KOPT-K1 (cell line): ENCODE results near the gene CCM2.

Experiments
- H3K27ac ChIP-seq: fragments of 200-600 bp; sonication (generic); 2 replicates; pipeline ENCODE4 v1.5.1; 2016; ENCODE audit warnings: antibody characterized with exemption, mild to moderate bottlenecking, low read depth, low read length; ENCODE audit not compliant: poor library complexity, severe bottlenecking
- H3K36me3 ChIP-seq: fragments of 200-600 bp; sonication (generic); 2 replicates; pipeline ENCODE4 v1.5.1; 2017; ENCODE audit warnings: antibody characterized with exemption, mild to moderate bottlenecking, low read length, moderate library complexity; ENCODE audit not compliant: insufficient read depth
- H3K9me3 ChIP-seq: fragments of 200-600 bp; sonication (generic); 2 replicates; pipeline ENCODE4 v1.5.1; 2017; ENCODE audit warnings: antibody characterized with exemption, low read length, mild to moderate bottlenecking; ENCODE audit not compliant: insufficient read depth, poor library complexity, severe bottlenecking

CCM2 gene

DNA sequence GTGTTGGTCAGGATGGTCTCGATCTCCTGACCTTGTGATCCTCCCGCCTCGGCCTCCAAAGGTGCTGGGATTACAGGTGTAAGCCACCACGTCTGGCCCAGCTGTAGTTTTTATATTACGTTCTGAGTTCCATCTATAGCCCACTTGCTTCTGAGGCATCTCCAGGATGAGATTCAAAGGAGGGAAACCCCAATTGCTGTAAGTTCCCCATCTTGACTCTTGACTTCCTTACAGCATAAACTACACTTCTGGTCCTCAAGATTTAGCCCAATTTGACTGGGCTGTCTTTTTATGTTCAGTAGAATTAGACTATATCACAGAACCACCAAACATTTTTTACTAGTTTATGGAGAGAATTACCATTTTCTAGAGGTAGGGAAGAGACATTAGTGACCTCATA is 44.3 kb downstream of the CCM2 start:
- peaks cover 99% of the 10 kb centered on the region for H3K36me3 ChIP-seq
- H3K27ac ChIP-seq: no peak overlapping the region
- no peaks in the 10 kb centered on the region for H3K9me3 ChIP-seq

DNA sequence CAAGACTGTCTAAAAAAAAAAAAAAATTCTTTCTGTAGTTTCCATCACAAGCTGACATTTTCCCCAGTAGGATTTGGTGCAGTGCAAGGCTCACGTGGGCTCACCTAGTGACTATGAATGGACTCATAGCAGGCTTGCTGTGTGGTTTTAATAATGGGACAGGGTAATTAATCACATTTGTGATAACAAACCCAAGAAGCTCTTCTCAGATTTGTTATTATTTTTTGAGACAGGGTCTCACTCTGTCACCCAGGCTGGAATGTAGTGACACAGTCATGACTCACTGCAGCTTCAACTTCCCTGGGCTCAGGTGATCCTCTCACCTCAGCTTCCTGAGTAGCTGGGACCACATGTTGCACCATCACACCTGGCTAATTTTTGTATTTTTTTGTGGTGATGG is 48.7 kb downstream of the CCM2 start:
- peaks cover 96% of the 10 kb centered on the region for H3K36me3 ChIP-seq
- no peak overlapping the region for H3K27ac ChIP-seq

GRCh38 chr7:45050198-45050597 is 50.2 kb downstream of the CCM2 start:
- peaks cover 91% of the 10 kb centered on the region for H3K36me3 ChIP-seq
- H3K9me3 ChIP-seq: no peaks in the 10 kb centered on the region
- H3K27ac ChIP-seq: no peak overlapping the region

More for the DNA sequence above, 48.7 kb downstream of the CCM2 start:
- H3K9me3 ChIP-seq: no peaks in the 10 kb centered on the region

DNA sequence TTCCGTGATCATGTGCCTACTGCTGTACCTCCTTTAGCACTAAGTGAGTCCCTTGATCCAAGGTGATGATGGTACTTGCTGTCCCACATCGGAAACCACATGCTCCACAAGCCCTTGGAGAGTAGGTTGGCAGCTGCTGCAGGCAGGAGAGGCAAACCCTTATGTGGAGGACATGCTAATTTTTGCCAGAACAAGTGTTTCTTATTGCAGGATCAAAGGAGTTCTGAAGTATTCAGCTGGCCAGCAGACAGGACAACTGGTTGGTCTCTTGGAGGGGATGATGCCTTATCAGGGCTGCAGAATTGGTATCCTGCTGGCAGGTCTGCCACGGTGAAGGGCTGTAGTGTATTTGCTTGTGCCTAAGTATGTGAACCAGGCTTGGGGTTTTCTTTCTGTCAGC is 52.0 kb downstream of the CCM2 start:
- Histone ChIP-seq H3K27ac (no peak overlapping the region), H3K36me3 (peaks cover 90% of the 10 kb centered on the region)

DNA sequence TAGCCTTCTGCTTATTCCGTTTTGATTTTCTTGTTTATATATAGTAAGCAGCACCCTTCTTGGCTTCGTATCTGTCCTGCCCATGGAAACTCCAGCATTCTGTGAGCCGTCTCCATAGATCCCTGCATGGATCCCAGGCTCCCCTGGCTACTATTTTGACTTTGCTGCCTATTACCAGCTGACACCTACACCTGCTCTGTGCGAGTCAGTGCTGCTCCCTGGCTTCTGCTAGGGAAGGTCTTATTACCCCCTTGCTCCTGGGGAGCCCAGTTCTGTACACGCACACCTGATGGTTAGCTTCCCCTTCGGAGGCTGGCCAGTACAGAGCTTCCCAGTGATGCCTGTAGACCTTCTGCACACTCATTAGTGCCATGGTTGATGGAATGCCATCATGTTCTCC is 53.4 kb downstream of the CCM2 start:
- Histone ChIP-seq H3K27ac (no peak overlapping the region), H3K9me3 (no peaks in the 10 kb centered on the region), H3K36me3 (peaks cover 88% of the 10 kb centered on the region)

More for the DNA sequence above, 52.0 kb downstream of the CCM2 start:
- no peaks in the 10 kb centered on the region for H3K9me3 ChIP-seq

GRCh38 chr7:45053941-45054340 is 53.9 kb downstream of the CCM2 start:
- Histone ChIP-seq H3K36me3 (peaks cover 83% of the 10 kb centered on the region), H3K27ac (no peak overlapping the region), H3K9me3 (no peaks in the 10 kb centered on the region)

DNA sequence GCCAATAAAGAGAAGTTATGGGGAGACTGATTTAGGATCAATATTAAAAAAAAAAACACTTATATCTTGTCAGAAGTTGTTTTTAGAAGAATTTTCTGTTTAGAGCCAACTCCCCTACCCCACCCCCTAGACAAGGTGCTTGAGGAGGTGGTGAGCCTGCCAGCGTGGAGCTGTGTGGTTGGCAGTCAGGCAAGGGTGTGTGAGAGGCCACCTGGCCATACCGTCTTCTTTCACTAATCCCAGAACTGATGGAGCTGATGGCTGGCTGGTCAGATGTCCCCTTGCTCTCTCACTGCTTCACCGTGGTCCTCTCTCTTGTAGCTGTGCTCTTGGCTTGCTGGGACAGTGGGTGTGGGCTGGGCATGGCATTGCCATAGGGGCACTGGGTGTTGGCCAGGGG is 54.4 kb downstream of the CCM2 start:
- H3K36me3 ChIP-seq: peaks cover 78% of the 10 kb centered on the region

DNA sequence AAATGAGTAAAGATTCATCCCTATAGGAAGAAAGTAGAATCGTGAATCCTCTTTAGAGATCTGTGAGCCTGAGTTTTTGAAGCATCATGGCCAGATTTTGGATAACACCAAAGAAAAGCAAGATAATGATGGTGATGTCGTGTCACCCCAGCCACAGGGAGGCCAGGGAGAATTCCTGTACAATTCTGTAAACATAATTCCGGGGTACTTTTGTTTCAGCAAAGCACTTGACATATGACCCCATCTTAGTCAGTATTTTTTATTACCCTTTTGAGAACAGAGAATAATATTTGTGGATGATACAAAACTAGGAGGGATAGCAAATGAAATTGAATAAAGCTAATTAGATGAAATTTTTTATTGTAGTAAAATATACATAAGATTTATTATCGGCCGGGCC is 55.0 kb downstream of the CCM2 start:
- no peak overlapping the region for H3K27ac ChIP-seq
- H3K36me3 ChIP-seq: peaks cover 73% of the 10 kb centered on the region
- H3K9me3 ChIP-seq: no peaks in the 10 kb centered on the region

More for the DNA sequence above, 54.4 kb downstream of the CCM2 start:
- no peak overlapping the region for H3K27ac ChIP-seq
- H3K9me3 ChIP-seq: no peaks in the 10 kb centered on the region

- Histone ChIP-seq H3K9me3 (no peaks in the 10 kb centered on the region), H3K27ac (no peak overlapping the region), H3K36me3 (peaks cover 73% of the 10 kb centered on the region)
These were observed 55.7 kb downstream of the CCM2 start for GRCh38 chr7:45055594-45056219.

DNA sequence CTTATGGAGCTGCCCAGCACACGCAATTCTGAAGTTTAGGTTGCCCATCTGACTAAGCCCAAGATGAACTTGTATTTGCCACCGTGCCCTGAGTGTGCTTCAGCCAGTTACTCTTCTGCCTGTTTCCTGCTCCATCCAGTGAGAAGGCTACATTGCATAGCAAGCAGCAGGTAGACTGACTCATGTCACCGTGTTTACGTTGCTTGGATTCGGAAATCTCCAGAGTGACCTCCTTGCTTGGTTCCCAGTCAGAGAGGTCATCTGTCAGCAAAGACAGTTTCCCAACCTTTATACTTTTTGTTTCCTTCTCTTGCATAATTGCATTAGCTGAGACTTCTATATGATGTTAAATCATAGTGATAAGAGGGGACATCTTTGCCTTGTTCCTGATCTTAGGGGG is 57.9 kb downstream of the CCM2 start:
- H3K36me3 ChIP-seq: peaks cover 75% of the 10 kb centered on the region
- H3K9me3 ChIP-seq: no peaks in the 10 kb centered on the region

GRCh38 chr7:45060295-45060694 is 60.3 kb downstream of the CCM2 start:
- Histone ChIP-seq H3K36me3 (peaks cover 80% of the 10 kb centered on the region), H3K27ac (no peak overlapping the region), H3K9me3 (no peaks in the 10 kb centered on the region)

More for the DNA sequence above, 57.9 kb downstream of the CCM2 start:
- no peak overlapping the region for H3K27ac ChIP-seq

GRCh38 chr7:45061352-45061751 is 61.4 kb downstream of the CCM2 start:
- Histone ChIP-seq H3K9me3 (no peaks in the 10 kb centered on the region), H3K27ac (no peak overlapping the region), H3K36me3 (peaks cover 81% of the 10 kb centered on the region)

GRCh38 chr7:45061806-45062425 is 61.9 kb downstream of the CCM2 start:
- Histone ChIP-seq H3K9me3 (no peaks in the 10 kb centered on the region), H3K27ac (no peak overlapping the region), H3K36me3 (peaks cover 80% of the 10 kb centered on the region)

GRCh38 chr7:45064047-45064725 is 64.2 kb downstream of the CCM2 start:
- H3K27ac ChIP-seq: no peak overlapping the region
- peaks cover 91% of the 10 kb centered on the region for H3K36me3 ChIP-seq
- H3K9me3 ChIP-seq: no peaks in the 10 kb centered on the region

DNA sequence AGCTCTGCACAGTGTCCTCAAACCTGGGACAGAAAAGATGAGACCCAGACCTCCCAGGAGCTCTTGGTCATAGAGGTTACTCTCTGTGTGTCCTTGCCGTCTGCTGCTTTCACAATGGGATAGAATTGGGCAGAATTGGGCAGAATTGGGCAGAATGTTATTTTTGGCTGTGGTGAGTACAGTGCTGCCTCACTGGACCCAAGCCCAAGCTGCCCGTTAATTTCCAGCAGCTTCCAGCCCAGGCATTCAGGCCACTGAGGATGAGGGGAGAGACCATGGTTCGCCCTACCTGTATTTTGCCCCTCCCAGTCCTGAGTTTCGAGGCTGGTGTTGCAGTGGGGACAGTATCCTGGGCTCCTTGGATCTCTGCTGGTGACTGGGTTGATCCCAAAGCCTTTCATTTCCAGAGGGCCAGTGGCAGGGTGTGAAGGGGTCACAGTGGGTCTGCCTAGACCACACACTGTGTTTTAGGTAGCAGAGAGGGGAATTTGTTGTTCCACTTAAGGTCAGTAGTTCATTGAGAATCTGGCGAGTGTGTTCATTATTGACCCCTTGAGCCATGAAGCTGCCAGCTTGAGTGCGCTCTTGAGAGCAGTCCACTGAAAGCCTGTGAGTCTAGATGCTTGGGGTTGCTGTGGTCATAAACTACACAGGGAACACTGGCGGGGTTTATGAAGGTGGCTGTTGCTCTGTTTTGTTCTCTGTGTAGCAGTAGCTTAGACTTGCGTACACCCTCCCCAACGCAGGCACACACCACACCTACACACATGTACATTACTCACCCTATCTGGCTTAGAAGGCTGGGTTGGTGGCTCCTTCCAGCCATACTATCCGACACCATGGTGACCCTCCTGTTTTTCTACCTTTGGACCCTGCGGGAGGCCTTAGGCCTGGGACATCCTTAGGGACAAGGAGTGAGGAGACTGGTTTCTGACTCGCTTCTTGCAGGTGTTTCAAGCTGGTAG is 65.3 kb downstream of the CCM2 start:
- H3K9me3 ChIP-seq: no peaks in the 10 kb centered on the region
- H3K27ac ChIP-seq: no peak overlapping the region
- H3K36me3 ChIP-seq: peaks cover 98% of the 10 kb centered on the region
